ENCODE results near the gene ARHGAP45. TPM values are rescaled to one million over a fixed set of nuclear protein-coding genes. Genes with fewer than 3 reads are reported as not detected.

ARHGAP45 gene
- total and polyA plus RNA-seq, 9 of the 15 experiments (the other 6 are each of a cell fraction or from before 2014, with no cell fraction given), result 0.08 to 22.1 (median 4.2) TPM

DNA sequence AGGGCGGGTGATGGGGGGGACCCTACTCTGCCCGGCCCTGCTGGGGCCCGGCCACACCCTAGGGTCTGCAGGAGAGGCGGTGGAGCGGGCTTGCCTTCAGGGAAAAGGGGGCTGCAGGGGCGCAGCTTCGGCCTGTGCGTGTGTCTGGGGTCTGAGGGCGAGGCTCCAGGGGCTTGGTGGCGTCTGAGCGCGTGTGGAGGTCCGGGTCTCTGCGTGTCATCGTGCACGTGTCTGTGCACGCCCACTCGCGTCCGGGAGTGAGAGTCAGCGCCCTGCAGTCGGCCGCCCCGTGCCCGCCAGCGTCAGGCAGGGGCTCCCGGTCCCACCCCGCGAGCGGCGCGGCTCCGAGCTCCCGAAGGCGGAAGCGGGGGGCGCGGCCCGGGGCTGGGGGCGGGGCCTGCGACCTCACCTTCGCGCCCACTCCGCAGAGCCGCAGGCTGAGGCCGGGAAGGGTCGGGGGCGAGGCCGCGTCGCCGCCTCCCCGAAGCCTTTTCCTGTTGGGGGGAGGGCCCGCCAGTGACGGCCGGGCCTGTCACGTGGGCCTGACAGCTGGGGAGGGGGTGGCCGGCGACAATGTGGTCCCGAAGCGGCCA, at the start of gene ARHGAP45 (continued):
- TF ChIP-seq, protein P1, sequence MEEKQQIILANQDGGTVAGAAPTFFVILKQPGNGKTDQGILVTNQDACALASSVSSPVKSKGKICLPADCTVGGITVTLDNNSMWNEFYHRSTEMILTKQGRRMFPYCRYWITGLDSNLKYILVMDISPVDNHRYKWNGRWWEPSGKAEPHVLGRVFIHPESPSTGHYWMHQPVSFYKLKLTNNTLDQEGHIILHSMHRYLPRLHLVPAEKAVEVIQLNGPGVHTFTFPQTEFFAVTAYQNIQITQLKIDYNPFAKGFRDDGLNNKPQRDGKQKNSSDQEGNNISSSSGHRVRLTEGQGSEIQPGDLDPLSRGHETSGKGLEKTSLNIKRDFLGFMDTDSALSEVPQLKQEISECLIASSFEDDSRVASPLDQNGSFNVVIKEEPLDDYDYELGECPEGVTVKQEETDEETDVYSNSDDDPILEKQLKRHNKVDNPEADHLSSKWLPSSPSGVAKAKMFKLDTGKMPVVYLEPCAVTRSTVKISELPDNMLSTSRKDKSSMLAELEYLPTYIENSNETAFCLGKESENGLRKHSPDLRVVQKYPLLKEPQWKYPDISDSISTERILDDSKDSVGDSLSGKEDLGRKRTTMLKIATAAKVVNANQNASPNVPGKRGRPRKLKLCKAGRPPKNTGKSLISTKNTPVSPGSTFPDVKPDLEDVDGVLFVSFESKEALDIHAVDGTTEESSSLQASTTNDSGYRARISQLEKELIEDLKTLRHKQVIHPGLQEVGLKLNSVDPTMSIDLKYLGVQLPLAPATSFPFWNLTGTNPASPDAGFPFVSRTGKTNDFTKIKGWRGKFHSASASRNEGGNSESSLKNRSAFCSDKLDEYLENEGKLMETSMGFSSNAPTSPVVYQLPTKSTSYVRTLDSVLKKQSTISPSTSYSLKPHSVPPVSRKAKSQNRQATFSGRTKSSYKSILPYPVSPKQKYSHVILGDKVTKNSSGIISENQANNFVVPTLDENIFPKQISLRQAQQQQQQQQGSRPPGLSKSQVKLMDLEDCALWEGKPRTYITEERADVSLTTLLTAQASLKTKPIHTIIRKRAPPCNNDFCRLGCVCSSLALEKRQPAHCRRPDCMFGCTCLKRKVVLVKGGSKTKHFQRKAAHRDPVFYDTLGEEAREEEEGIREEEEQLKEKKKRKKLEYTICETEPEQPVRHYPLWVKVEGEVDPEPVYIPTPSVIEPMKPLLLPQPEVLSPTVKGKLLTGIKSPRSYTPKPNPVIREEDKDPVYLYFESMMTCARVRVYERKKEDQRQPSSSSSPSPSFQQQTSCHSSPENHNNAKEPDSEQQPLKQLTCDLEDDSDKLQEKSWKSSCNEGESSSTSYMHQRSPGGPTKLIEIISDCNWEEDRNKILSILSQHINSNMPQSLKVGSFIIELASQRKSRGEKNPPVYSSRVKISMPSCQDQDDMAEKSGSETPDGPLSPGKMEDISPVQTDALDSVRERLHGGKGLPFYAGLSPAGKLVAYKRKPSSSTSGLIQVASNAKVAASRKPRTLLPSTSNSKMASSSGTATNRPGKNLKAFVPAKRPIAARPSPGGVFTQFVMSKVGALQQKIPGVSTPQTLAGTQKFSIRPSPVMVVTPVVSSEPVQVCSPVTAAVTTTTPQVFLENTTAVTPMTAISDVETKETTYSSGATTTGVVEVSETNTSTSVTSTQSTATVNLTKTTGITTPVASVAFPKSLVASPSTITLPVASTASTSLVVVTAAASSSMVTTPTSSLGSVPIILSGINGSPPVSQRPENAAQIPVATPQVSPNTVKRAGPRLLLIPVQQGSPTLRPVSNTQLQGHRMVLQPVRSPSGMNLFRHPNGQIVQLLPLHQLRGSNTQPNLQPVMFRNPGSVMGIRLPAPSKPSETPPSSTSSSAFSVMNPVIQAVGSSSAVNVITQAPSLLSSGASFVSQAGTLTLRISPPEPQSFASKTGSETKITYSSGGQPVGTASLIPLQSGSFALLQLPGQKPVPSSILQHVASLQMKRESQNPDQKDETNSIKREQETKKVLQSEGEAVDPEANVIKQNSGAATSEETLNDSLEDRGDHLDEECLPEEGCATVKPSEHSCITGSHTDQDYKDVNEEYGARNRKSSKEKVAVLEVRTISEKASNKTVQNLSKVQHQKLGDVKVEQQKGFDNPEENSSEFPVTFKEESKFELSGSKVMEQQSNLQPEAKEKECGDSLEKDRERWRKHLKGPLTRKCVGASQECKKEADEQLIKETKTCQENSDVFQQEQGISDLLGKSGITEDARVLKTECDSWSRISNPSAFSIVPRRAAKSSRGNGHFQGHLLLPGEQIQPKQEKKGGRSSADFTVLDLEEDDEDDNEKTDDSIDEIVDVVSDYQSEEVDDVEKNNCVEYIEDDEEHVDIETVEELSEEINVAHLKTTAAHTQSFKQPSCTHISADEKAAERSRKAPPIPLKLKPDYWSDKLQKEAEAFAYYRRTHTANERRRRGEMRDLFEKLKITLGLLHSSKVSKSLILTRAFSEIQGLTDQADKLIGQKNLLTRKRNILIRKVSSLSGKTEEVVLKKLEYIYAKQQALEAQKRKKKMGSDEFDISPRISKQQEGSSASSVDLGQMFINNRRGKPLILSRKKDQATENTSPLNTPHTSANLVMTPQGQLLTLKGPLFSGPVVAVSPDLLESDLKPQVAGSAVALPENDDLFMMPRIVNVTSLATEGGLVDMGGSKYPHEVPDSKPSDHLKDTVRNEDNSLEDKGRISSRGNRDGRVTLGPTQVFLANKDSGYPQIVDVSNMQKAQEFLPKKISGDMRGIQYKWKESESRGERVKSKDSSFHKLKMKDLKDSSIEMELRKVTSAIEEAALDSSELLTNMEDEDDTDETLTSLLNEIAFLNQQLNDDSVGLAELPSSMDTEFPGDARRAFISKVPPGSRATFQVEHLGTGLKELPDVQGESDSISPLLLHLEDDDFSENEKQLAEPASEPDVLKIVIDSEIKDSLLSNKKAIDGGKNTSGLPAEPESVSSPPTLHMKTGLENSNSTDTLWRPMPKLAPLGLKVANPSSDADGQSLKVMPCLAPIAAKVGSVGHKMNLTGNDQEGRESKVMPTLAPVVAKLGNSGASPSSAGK (IDR thresholded peaks at IDR 0.05), result 0 out of 2 replicates have a peak, but pooled peaks have one; percentile 11
- TF ChIP-seq MAFK (IDR thresholded peaks at IDR 0.05; ENCODE audit: low read length), result no peak
- TF ChIP-seq, protein P2, sequence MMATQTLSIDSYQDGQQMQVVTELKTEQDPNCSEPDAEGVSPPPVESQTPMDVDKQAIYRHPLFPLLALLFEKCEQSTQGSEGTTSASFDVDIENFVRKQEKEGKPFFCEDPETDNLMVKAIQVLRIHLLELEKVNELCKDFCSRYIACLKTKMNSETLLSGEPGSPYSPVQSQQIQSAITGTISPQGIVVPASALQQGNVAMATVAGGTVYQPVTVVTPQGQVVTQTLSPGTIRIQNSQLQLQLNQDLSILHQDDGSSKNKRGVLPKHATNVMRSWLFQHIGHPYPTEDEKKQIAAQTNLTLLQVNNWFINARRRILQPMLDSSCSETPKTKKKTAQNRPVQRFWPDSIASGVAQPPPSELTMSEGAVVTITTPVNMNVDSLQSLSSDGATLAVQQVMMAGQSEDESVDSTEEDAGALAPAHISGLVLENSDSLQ (IDR thresholded peaks at IDR 0.05), result no peak
- TF ChIP-seq, protein P3, sequence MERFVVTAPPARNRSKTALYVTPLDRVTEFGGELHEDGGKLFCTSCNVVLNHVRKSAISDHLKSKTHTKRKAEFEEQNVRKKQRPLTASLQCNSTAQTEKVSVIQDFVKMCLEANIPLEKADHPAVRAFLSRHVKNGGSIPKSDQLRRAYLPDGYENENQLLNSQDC (CRISPR knock-in tag; IDR thresholded peaks at IDR 0.05), result no peak
- no peak for TF ChIP-seq CBFA2T3 (IDR thresholded peaks at IDR 0.05)
- no peak for TF ChIP-seq ATF1 (CRISPR knock-in tag; IDR thresholded peaks at IDR 0.05)
- TF ChIP-seq ATF1 (tag; IDR thresholded peaks at IDR 0.05), result 0 out of 2 replicates have a peak, but pooled peaks have one; percentile 14
- TF ChIP-seq HMG20A (CRISPR knock-in tag; conservative IDR thresholded peaks at IDR 0.05), result no peak
- TF ChIP-seq HDAC1 (IDR thresholded peaks at IDR 0.05), result peak in 1 of 2 experiments; percentile 55; a peak in 1 of 4 replicates
